Uterus (tissue), 2 donors: ENCODE measurements around the gene COL4A2.

Experiments used
- CTCF ChIP-seq, 4 experiments: fragments of 200-600 bp in 2 of 4; fragments of 450-650 bp in 2 of 4; sonication (generic) in 2 of 4; IDR thresholded peaks; one replicate each; pipeline ENCODE4 v1.5.1; 2016 to 2019; ENCODE audit warnings: antibody characterized with exemption in 4 of 4, mild to moderate bottlenecking in 2 of 4, moderate library complexity in 1 of 4
- POLR2A ChIP-seq, 2 donors: fragments of 450-650 bp; IDR thresholded peaks; one replicate each; pipeline ENCODE4 v1.6.1; 2016; ENCODE audit warnings: antibody characterized with exemption in 2 of 2, mild to moderate bottlenecking in 1 of 2, moderate library complexity in 1 of 2

- no peak for TF ChIP-seq CTCF (IDR thresholded peaks at IDR 0.05)
- no peak for TF ChIP-seq POLR2A (IDR thresholded peaks at IDR 0.05)
Observed at GRCh38 chr13:110413676-110414040, 106.6 kb downstream of the COL4A2 start.
